Chondrocyte (in vitro differentiated cells): Measurements from ENCODE around the gene PAX5. TPM values are rescaled to one million over a fixed set of nuclear protein-coding genes. Genes with fewer than 3 reads are reported as not detected.
A peak's percentile ranks its signal among the peaks of the same experiment; 100 is the strongest.

Experiments
- DNase-seq: peaks from one replicate; pipeline ENCODE4 v3.0.0; 2021; ENCODE audit warnings: mixed read lengths, low spot score
- H3K27ac Mint-ChIP-seq: one replicate; pipeline ENCODE4 v1.8.0; 2021; ENCODE audit warnings: mild to moderate bottlenecking, moderate library complexity, mixed read lengths; ENCODE audit not compliant: unreplicated experiment
- H3K27me3 Mint-ChIP-seq: 2 replicates; pipeline ENCODE4 v1.8.0; 2021; ENCODE audit warnings: low read depth, mixed read lengths
- H3K36me3 Mint-ChIP-seq: 2 replicates; pipeline ENCODE4 v1.8.0; 2021; ENCODE audit warnings: low read depth, mixed read lengths
- H3K4me1 Mint-ChIP-seq: 2 replicates; pipeline ENCODE4 v1.8.0; 2021; ENCODE audit warnings: low read depth, mild to moderate bottlenecking, mixed read lengths
- H3K4me3 Mint-ChIP-seq: one replicate; pipeline ENCODE4 v1.8.0; 2021; ENCODE audit warnings: mild to moderate bottlenecking, moderate library complexity, mixed read lengths; ENCODE audit not compliant: unreplicated experiment
- H3K9me3 Mint-ChIP-seq: 2 replicates; pipeline ENCODE4 v1.8.0; 2021; ENCODE audit warnings: low read depth, mixed read lengths
- CTCF ChIP-seq: fragments of 200-600 bp; sonication (generic); IDR thresholded peaks from 2 replicates; pipeline ENCODE4 v1.5.0; 2021; ENCODE audit warnings: antibody characterized with exemption, mild to moderate bottlenecking, moderate library complexity
- total RNA-seq: library from RNA; stranded (reverse); gene quantifications from 3 replicates; pipeline ENCODE4 v1.2.1, GENCODE V29; 2021

Gene PAX5
- total RNA-seq, 1 donor from 2014 or later: not detected

GRCh38 chr9:37029304-37029775 is 4.7 kb downstream of the PAX5 start:
- Mint-ChIP-seq H3K27ac (no peak overlapping the region), H3K4me3 (no peak overlapping the region), H3K9me3 (no peaks in the 10 kb centered on the region), H3K4me1 (peaks cover 33% of the 10 kb centered on the region), H3K27me3 (peaks cover 71% of the 10 kb centered on the region), H3K36me3 (peaks cover 3% of the 10 kb centered on the region)
- TF ChIP-seq CTCF: no peak
- DNase-seq: no peak

DNA sequence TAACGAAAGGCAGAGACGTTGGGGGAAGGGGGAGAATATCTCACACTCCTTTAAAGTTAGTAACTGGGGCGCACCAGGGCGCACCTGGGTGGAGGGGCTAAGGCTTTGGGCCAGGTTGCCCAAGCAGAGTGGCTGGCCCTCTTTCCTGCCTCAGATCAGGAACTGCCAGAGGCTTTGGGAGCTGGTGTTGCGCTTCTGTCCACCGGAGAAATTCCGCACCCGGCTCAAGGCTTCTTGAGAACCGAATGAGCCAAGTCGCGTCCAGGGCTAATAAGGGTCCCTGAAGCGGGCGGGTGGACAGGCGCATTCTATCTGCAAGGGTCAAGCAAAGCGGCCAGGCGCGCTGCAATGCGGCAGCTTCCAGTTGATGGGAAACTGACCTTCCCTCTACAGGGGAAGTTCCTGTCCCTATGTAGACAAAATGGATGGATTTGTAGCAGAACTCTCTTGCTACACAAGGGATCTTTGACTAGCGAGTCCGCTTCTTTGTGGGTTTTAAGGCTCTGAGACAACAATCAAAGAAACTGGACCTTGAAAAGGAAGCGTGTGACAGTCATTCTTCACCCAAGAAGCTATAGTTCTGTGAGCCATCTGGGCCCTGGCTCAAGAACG is 5.5 kb downstream of the PAX5 start:
- H3K9me3 Mint-ChIP-seq: no peaks in the 10 kb centered on the region
- H3K4me1 Mint-ChIP-seq: peaks cover 27% of the 10 kb centered on the region
- H3K27ac Mint-ChIP-seq: no peak overlapping the region
- peaks cover 3% of the 10 kb centered on the region for H3K36me3 Mint-ChIP-seq
- H3K27me3 Mint-ChIP-seq: peaks cover 73% of the 10 kb centered on the region
- DNase-seq: no peak
- no peak for TF ChIP-seq CTCF
- no peak overlapping the region for H3K4me3 Mint-ChIP-seq

GRCh38 chr9:37027582-37028419 is 6.3 kb downstream of the PAX5 start:
- TF ChIP-seq CTCF: no peak
- Mint-ChIP-seq H3K27ac (no peak overlapping the region), H3K4me3 (peak overlapping the region; percentile 69), H3K4me1 (peaks cover 27% of the 10 kb centered on the region), H3K27me3 (peaks cover 75% of the 10 kb centered on the region), H3K9me3 (no peaks in the 10 kb centered on the region), H3K36me3 (peaks cover 3% of the 10 kb centered on the region)
- no peak for DNase-seq

- peak overlapping the region; percentile 19 for H3K4me3 Mint-ChIP-seq
- no peak for DNase-seq
- peaks cover 27% of the 10 kb centered on the region for H3K4me1 Mint-ChIP-seq
- no peak for TF ChIP-seq CTCF
- H3K27ac Mint-ChIP-seq: no peak overlapping the region
- peaks cover 3% of the 10 kb centered on the region for H3K36me3 Mint-ChIP-seq
- H3K9me3 Mint-ChIP-seq: no peaks in the 10 kb centered on the region
- peaks cover 74% of the 10 kb centered on the region for H3K27me3 Mint-ChIP-seq
Observed at GRCh38 chr9:37026931-37027581, 7.0 kb downstream of the PAX5 start.
